Upper lobe of right lung (tissue), 1 donor: ENCODE measurements around the gene TAF3. TPM values are rescaled to one million over a fixed set of nuclear protein-coding genes. Genes with fewer than 3 reads are reported as not detected.

ENCODE experiments used
- ATAC-seq: fragments of 200-7000 bp; cut with Tn5 transposase; one replicate; pipeline ENCODE4 v1.9.1; 2020; ENCODE audit warnings: mild to moderate bottlenecking, moderate library complexity
- DNase-seq: peaks from one replicate; pipeline ENCODE4 v3.0.0-alpha.2; 2020
- H3K27ac ChIP-seq: fragments of 200-600 bp; one replicate; pipeline ENCODE4 v1.8.0; 2022
- H3K27me3 ChIP-seq: fragments of 200-600 bp; one replicate; pipeline ENCODE4 v1.8.0; 2022; ENCODE audit warnings: mild to moderate bottlenecking
- H3K36me3 ChIP-seq: fragments of 200-600 bp; one replicate; pipeline ENCODE4 v1.8.0; 2022
- H3K4me1 ChIP-seq: fragments of 200-600 bp; one replicate; pipeline ENCODE4 v1.8.0; 2022
- H3K4me3 ChIP-seq: fragments of 200-600 bp; one replicate; pipeline ENCODE4 v1.8.0; 2022; ENCODE audit warnings: mild to moderate bottlenecking
- H3K9me3 ChIP-seq: fragments of 200-600 bp; one replicate; pipeline ENCODE4 v1.8.0; 2022
- CTCF ChIP-seq: fragments of 200-600 bp; IDR thresholded peaks from one replicate; pipeline ENCODE4 v1.8.0; 2022; ENCODE audit warnings: antibody characterized with exemption
- intact Hi-C: fragments of 100-400 bp; cut with DNase I; formaldehyde crosslinking; loops from one replicate; pipeline ENCODE4 v1.11.0; 2022
- total RNA-seq: library from RNA; stranded (reverse); fragmentation: NEBNext Ultra II Directional; extraction: Animal tissue kit (Norgen Biotek cat#: 25700); gene quantifications from one replicate; pipeline ENCODE4 v1.2.1, GENCODE V29; 2021
- donor health status: DM: no; HTN: yes; CAD: no; lungs with severe emphysema.

The TAF3 gene
- total RNA-seq, 1 donor from 2014 or later, result 11.8 TPM

GRCh38 chr10:7866176-7866575 lies 47.9 kb downstream of the TAF3 start:
- DNase-seq (no peak), ATAC-seq (no peak)
- Histone ChIP-seq H3K9me3 (peaks cover 5% of the 10 kb centered on the region), H3K36me3 (no peaks in the 10 kb centered on the region), H3K4me1 (no peaks in the 10 kb centered on the region), H3K27me3 (no peaks in the 10 kb centered on the region), H3K27ac (no peak overlapping the region), H3K4me3 (no peak overlapping the region)
- intact Hi-C loops, result no loop called here
- no peak for TF ChIP-seq CTCF

GRCh38 chr10:7872041-7872442 lies 53.7 kb downstream of the TAF3 start:
- intact Hi-C loops, result no loop called here
- ATAC-seq (peak; percentile 50), DNase-seq (no peak)
- H3K27me3 ChIP-seq, result no peaks in the 10 kb centered on the region
- TF ChIP-seq CTCF, result peak; percentile 82
- no peak overlapping the region for H3K27ac ChIP-seq
- H3K9me3 ChIP-seq, result no peaks in the 10 kb centered on the region
- H3K4me1 ChIP-seq, result peaks cover 4% of the 10 kb centered on the region
- no peaks in the 10 kb centered on the region for H3K36me3 ChIP-seq
- H3K4me3 ChIP-seq, result peak overlapping the region; percentile 17

DNA sequence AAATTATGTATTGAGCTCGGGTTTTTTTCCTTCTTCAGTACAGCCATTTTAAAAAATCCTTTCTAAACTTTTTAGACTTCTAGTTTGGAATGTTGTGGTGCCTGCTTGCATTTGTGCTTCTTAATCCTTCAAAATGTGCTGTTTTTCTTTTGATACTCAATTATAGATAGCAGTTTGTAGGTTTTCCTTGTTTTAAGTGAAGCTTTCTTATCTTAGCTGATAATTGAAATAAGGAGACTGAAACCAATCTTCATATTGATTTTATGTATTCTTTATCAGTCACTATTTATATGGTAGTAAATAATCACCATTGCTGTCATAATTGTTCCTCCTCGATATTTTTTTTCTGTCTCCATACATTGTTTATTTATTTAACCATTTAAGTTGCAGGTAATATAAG lies 56.6 kb downstream of the TAF3 start:
- H3K4me1 ChIP-seq, result peaks cover 4% of the 10 kb centered on the region
- intact Hi-C loops, result no loop called here
- DNase-seq, result no peak
- ATAC-seq, result no peak
- no peak overlapping the region for H3K4me3 ChIP-seq
- H3K27ac ChIP-seq, result no peak overlapping the region
- no peaks in the 10 kb centered on the region for H3K9me3 ChIP-seq
- no peaks in the 10 kb centered on the region for H3K36me3 ChIP-seq
- no peak for TF ChIP-seq CTCF
- H3K27me3 ChIP-seq, result no peaks in the 10 kb centered on the region

DNA sequence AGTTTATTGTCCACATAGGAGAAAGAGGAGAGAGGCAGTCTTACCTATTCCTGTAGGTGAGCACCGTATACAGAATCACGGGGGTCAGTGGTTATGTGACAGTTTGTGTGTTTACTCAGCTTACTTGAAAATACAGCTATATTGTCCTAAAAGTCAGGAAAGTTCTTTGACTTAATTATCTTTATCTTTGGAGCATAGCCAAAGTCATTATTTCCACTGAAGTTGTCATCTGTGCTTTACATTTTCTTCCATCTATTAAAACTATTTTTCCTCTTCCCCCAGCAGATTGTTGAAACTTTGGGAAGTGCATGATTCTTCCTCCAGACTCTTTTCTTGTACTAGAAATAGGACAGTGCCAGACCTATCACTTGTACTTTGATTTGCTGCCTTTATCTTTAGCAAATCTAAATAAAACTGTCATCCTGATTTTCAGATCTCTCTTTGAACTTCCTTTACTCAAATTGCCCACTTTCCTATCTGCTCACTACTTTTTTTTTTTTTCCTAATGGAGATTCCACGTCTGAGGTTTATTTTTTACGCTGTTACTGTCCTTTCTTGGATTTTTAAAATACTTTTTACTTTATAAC lies 58.3 kb downstream of the TAF3 start:
- intact Hi-C loops, result no loop called here
- no peak overlapping the region for H3K27ac ChIP-seq
- H3K36me3 ChIP-seq, result no peaks in the 10 kb centered on the region
- ATAC-seq, result no peak
- no peaks in the 10 kb centered on the region for H3K9me3 ChIP-seq
- no peak for DNase-seq
- peaks cover 4% of the 10 kb centered on the region for H3K4me1 ChIP-seq
- H3K27me3 ChIP-seq, result no peaks in the 10 kb centered on the region
- H3K4me3 ChIP-seq, result no peak overlapping the region
- TF ChIP-seq CTCF, result no peak

GRCh38 chr10:7881119-7881518 lies 62.8 kb downstream of the TAF3 start:
- intact Hi-C loops, result no loop called here
- H3K9me3 ChIP-seq, result no peaks in the 10 kb centered on the region
- H3K36me3 ChIP-seq, result no peaks in the 10 kb centered on the region
- DNase-seq (no peak), ATAC-seq (no peak)
- H3K27ac ChIP-seq, result no peak overlapping the region
- no peak overlapping the region for H3K4me3 ChIP-seq
- TF ChIP-seq CTCF, result no peak
- H3K27me3 ChIP-seq, result no peaks in the 10 kb centered on the region
- no peaks in the 10 kb centered on the region for H3K4me1 ChIP-seq

GRCh38 chr10:7886056-7886455 lies 67.8 kb downstream of the TAF3 start:
- DNase-seq (no peak), ATAC-seq (no peak)
- Histone ChIP-seq H3K27ac (no peak overlapping the region), H3K27me3 (no peaks in the 10 kb centered on the region), H3K36me3 (no peaks in the 10 kb centered on the region), H3K4me3 (no peak overlapping the region), H3K9me3 (no peaks in the 10 kb centered on the region), H3K4me1 (no peaks in the 10 kb centered on the region)
- no peak for TF ChIP-seq CTCF
- intact Hi-C loops, result no loop called here
